A673 (cell line): ENCODE data around the gene CBX8. TPM values are rescaled to one million over a fixed set of nuclear protein-coding genes. Genes with fewer than 3 reads are reported as not detected.
A peak's percentile ranks its signal among the peaks of the same experiment; 100 is the strongest.

ENCODE experiments used
- BruUV-seq: library from RNA; stranded (reverse); fragments of 400-500 nt; replicated peaks from 2 replicates; lab custom pipeline; 2021; lab: Mats Ljungman, UMichigan
- CTCF ChIA-PET: fragments of 300-600 bp; sonication (Branson Sonifier 250); formaldehyde crosslinking; loops from one replicate; lab custom pipeline; 2022; ENCODE audit warnings: antibody characterized with exemption; lab: Charles Lee
- POLR2A ChIA-PET: fragments of 300-600 bp; sonication (Branson Sonifier 250); formaldehyde crosslinking; loops from one replicate; lab custom pipeline; 2022; ENCODE audit warnings: antibody characterized with exemption; ENCODE audit not compliant: low non-redundant PET; lab: Charles Lee
- DNase-seq: peaks from one replicate; pipeline ENCODE4 v3.0.0-alpha.2; 2015; ENCODE audit warnings: low spot score
- H3K27ac ChIP-seq: fragments of 200-600 bp; sonication (generic); 2 replicates; pipeline ENCODE4 v1.5.1; 2016; ENCODE audit warnings: mixed run types, low read depth, mild to moderate bottlenecking, mixed read lengths, antibody characterized with exemption, low read length; ENCODE audit not compliant: poor library complexity, severe bottlenecking
- H3K27me3 ChIP-seq: fragments of 200-600 bp; sonication (generic); replicated peaks from 2 replicates; pipeline ENCODE4 v1.6.1; 2017; ENCODE audit warnings: mixed run types, low read depth, mild to moderate bottlenecking, mixed read lengths, antibody characterized with exemption, low read length; ENCODE audit not compliant: insufficient read depth, poor library complexity
- H3K36me3 ChIP-seq: fragments of 200-600 bp; sonication (generic); 2 replicates; pipeline ENCODE4 v1.6.1; 2016; ENCODE audit warnings: mixed run types, mild to moderate bottlenecking, mixed read lengths, antibody characterized with exemption, low read length; ENCODE audit not compliant: insufficient read depth, poor library complexity, severe bottlenecking
- H3K4me1 ChIP-seq: fragments of 200-600 bp; sonication (generic); 2 replicates; pipeline ENCODE4 v1.6.1; 2017; ENCODE audit warnings: mixed run types, mild to moderate bottlenecking, mixed read lengths, antibody characterized with exemption, low read length; ENCODE audit not compliant: insufficient read depth, poor library complexity, severe bottlenecking
- H3K4me3 ChIP-seq: fragments of 200-600 bp; sonication (generic); 2 replicates; pipeline ENCODE4 v1.5.1; 2016; ENCODE audit warnings: low read depth, mixed run types, mild to moderate bottlenecking, mixed read lengths, low read length; ENCODE audit not compliant: poor library complexity, severe bottlenecking
- H3K9me3 ChIP-seq: fragments of 200-600 bp; sonication (generic); 2 replicates; pipeline ENCODE4 v1.6.1; 2016; ENCODE audit warnings: mixed run types, low read depth, mild to moderate bottlenecking, mixed read lengths, antibody characterized with exemption, low read length; ENCODE audit not compliant: poor library complexity, severe bottlenecking
- CTCF ChIP-seq: fragments of 300-800, 200-600 bp; sonication (generic); conservative IDR thresholded peaks from 2 replicates; pipeline ENCODE4 v1.5.1; 2017; ENCODE audit warnings: low read depth, mild to moderate bottlenecking, antibody characterized with exemption, low read length, moderate library complexity, mixed read lengths
- EZH2 ChIP-seq: fragments of 200-600 bp; sonication (generic); IDR thresholded peaks from 2 replicates; pipeline ENCODE4 v1.6.1; 2017; ENCODE audit warnings: borderline replicate concordance, low read depth, mild to moderate bottlenecking, mixed read lengths, antibody characterized with exemption, low read length; ENCODE audit not compliant: poor library complexity, severe bottlenecking
- intact Hi-C: fragments of 100-400 bp; cut with micrococcal nuclease; formaldehyde crosslinking; loops from one replicate; pipeline ENCODE4 v1.10.0; 2022; ENCODE audit not compliant: unreplicated experiment
- total RNA-seq: library from RNA; stranded (reverse); gene quantifications from 2 replicates; pipeline ENCODE4 v1.2.3, GENCODE V29; 2021

Gene CBX8
- total RNA-seq, 1 experiment from 2014 or later = 27.0 TPM

GRCh38 chr17:79835470-79835899 is 38.6 kb upstream of the CBX8 start:
- Histone ChIP-seq H3K4me3 (peak overlapping the region; percentile 59), H3K27me3 (peaks cover 6% of the 10 kb centered on the region), H3K36me3 (peaks cover 23% of the 10 kb centered on the region), H3K9me3 (no peaks in the 10 kb centered on the region), H3K27ac (peak overlapping the region; percentile 87), H3K4me1 (peaks cover 75% of the 10 kb centered on the region)
- CTCF ChIA-PET = interaction anchor here (0.6 to 2.0 kb wide), 8 partner anchors 9 to 173 kb away, joined by 3 to 8 read pairs (median 4); partner anchors contain the start of gene CBX8
- TF ChIP-seq EZH2 (no peak), CTCF (no peak)
- DNase-seq = no peak
- BruUV-seq = no TSS peak
- intact Hi-C loops = loop anchor here (5.0 to 10.0 kb wide), 2 partner anchors 43 to 91 kb away; no protein-coding TSS in a partner anchor
- POLR2A ChIA-PET = interaction anchor here (0.5 to 1.3 kb wide), 5 partner anchors 14 to 133 kb away, joined by 3 to 6 read pairs (median 3); partner anchors contain the start of gene CBX8

GRCh38 chr17:79834565-79835469 is 37.9 kb upstream of the CBX8 start:
- Histone ChIP-seq H3K27ac (no peak overlapping the region), H3K4me3 (no peak overlapping the region), H3K9me3 (no peaks in the 10 kb centered on the region), H3K36me3 (peaks cover 23% of the 10 kb centered on the region), H3K27me3 (no peaks in the 10 kb centered on the region), H3K4me1 (peaks cover 75% of the 10 kb centered on the region)
- ChIA-PET CTCF (interaction anchor here (0.6 to 2.0 kb wide), 8 partner anchors 8 to 173 kb away, joined by 3 to 8 read pairs (median 4); partner anchors contain the start of gene CBX8), POLR2A (interaction anchor here (0.5 to 1.3 kb wide), 3 partner anchors 24 to 134 kb away, joined by 3 to 6 read pairs (median 3); no protein-coding TSS in a partner anchor)
- BruUV-seq = no TSS peak
- intact Hi-C loops = loop anchor here (5.0 to 10.0 kb wide), 2 partner anchors 43 to 90 kb away; no protein-coding TSS in a partner anchor
- TF ChIP-seq EZH2 (no peak), CTCF (peak; percentile 92)
- peak; percentile 57 for DNase-seq

- peak overlapping the region; percentile 12 for H3K27ac ChIP-seq
- DNase-seq = no peak
- no peak for TF ChIP-seq EZH2
- no peak for TF ChIP-seq CTCF
- POLR2A ChIA-PET = interaction anchor here (0.8 kb wide), 1 partner anchor 9 kb away, joined by 4 read pairs; no protein-coding TSS in a partner anchor
- H3K36me3 ChIP-seq = peaks cover 23% of the 10 kb centered on the region
- no peaks in the 10 kb centered on the region for H3K9me3 ChIP-seq
- peaks cover 81% of the 10 kb centered on the region for H3K4me1 ChIP-seq
- intact Hi-C loops = loop anchor here (10.0 kb wide), 1 partner anchor 89 kb away; no protein-coding TSS in a partner anchor
- CTCF ChIA-PET = interaction anchor here (1.4 kb wide), 1 partner anchor 23 kb away, joined by 5 read pairs; no protein-coding TSS in a partner anchor
- no peaks in the 10 kb centered on the region for H3K27me3 ChIP-seq
- no TSS peak for BruUV-seq
- H3K4me3 ChIP-seq = no peak overlapping the region
Measured at GRCh38 chr17:79833744-79834564, 37.1 kb upstream of the CBX8 start.
